ENCODE measurements around the gene SPANXN5.
"Not testable (repeated sequence)": the region's sequence is repeated elsewhere in the genome, so short reads cannot be mapped to it uniquely, and the experiment has no call there.

SPANXN5 gene

GRCh38 chrX:52797327-52797726, at the start of gene SPANXN5:
Gene SPANXN5, minus strand, starts transcription at chrX:52797427. Its CDS starts 79 bp downstream, at chrX:52797348.
- not testable (repeated sequence) for DNase-seq

- not testable (repeated sequence) for DNase-seq
Measured at GRCh38 chrX:52843619-52844018, 46.4 kb upstream of the SPANXN5 start.

GRCh38 chrX:52839137-52839536, 41.9 kb upstream of the SPANXN5 start:
- no peak for DNase-seq

- DNase-seq: no peak
Measured at GRCh38 chrX:52830551-52830950, 33.3 kb upstream of the SPANXN5 start.

GRCh38 chrX:52824608-52825007, 27.4 kb upstream of the SPANXN5 start:
- DNase-seq: no peak

- DNase-seq: no peak
Measured at GRCh38 chrX:52821079-52821760, 24.0 kb upstream of the SPANXN5 start.

- DNase-seq: no peak
Measured at GRCh38 chrX:52819788-52820187, 22.6 kb upstream of the SPANXN5 start.

- no peak for DNase-seq
Measured at GRCh38 chrX:52811065-52811625, 13.9 kb upstream of the SPANXN5 start, which contains the start of gene XAGE5. Gene XAGE5, plus strand, starts transcription at chrX:52811287. Its CDS starts 1,280 bp downstream, at chrX:52812567.

GRCh38 chrX:52804876-52805275, 7.6 kb upstream of the SPANXN5 start:
- DNase-seq: not testable (repeated sequence)

- DNase-seq: not testable (repeated sequence)
Measured at GRCh38 chrX:52773504-52773903, 23.7 kb downstream of the SPANXN5 start.

GRCh38 chrX:52765983-52766382, 31.2 kb downstream of the SPANXN5 start:
- not testable (repeated sequence) for DNase-seq

GRCh38 chrX:52750952-52751351, 46.3 kb downstream of the SPANXN5 start, which contains the start of gene SSX2B:
Gene SSX2B, plus strand, starts transcription at chrX:52751252. Its CDS starts 1,429 bp downstream, at chrX:52752681.
- not testable (repeated sequence) for DNase-seq
